GM23338 (cell line): ENCODE measurements around the gene SEC16A. TPM values are rescaled to one million over a fixed set of nuclear protein-coding genes. Genes with fewer than 3 reads are reported as not detected.

Experiments
- ATAC-seq: fragments of 200-7000 bp; cut with Tn5 transposase; 3 replicates; pipeline ENCODE4 v1.9.1; 2020
- DNase-seq: peaks from one replicate; pipeline ENCODE4 v3.0.0-alpha.2; 2015; ENCODE audit warnings: low spot score
- H2AFZ ChIP-seq: fragments of 200-600 bp; sonication (generic); 2 replicates; pipeline ENCODE4 v1.8.0; 2016; ENCODE audit warnings: antibody characterized with exemption, mild to moderate bottlenecking, moderate library complexity
- H3F3A ChIP-seq: fragments of 200-600 bp; sonication (generic); replicated peaks from 2 replicates; pipeline ENCODE4 v1.8.0; 2017; ENCODE audit warnings: antibody characterized with exemption, mixed run types, low read depth
- H3K27ac ChIP-seq: fragments of 200-600 bp; sonication (generic); 2 replicates; pipeline ENCODE4 v1.6.1; 2016; ENCODE audit warnings: low read depth
- H3K27me3 ChIP-seq: fragments of 200-600 bp; sonication (generic); 2 replicates; pipeline ENCODE4 v1.8.0; 2016; ENCODE audit warnings: mild to moderate bottlenecking, mixed run types, moderate library complexity; ENCODE audit not compliant: insufficient read depth
- H3K36me3 ChIP-seq: fragments of 200-600 bp; sonication (generic); 2 replicates; pipeline ENCODE4 v1.8.0; 2016; ENCODE audit warnings: mild to moderate bottlenecking; ENCODE audit not compliant: insufficient read depth
- H3K4me1 ChIP-seq: fragments of 200-600 bp; sonication (generic); 2 replicates; pipeline ENCODE4 v1.8.0; 2016; ENCODE audit warnings: mild to moderate bottlenecking, moderate library complexity; ENCODE audit not compliant: insufficient read depth
- H3K4me2 ChIP-seq: fragments of 200-600 bp; sonication (generic); 2 replicates; pipeline ENCODE4 v1.7.1; 2017; ENCODE audit warnings: mixed run types
- H3K4me3 ChIP-seq: fragments of 200-600 bp; sonication (generic); 2 replicates; pipeline ENCODE4 v1.6.1; 2016; ENCODE audit warnings: mixed run types
- H3K79me2 ChIP-seq: fragments of 200-600 bp; sonication (generic); replicated peaks from 2 replicates; pipeline ENCODE4 v1.8.0; 2017; ENCODE audit warnings: mild to moderate bottlenecking; ENCODE audit not compliant: insufficient read depth
- H3K9me2 ChIP-seq: fragments of 200-600 bp; sonication (generic); 2 replicates; pipeline ENCODE4 v1.8.0; 2017; ENCODE audit not compliant: insufficient read depth
- H4K20me1 ChIP-seq: fragments of 200-600 bp; sonication (generic); replicated peaks from 2 replicates; pipeline ENCODE4 v1.8.0; 2017; ENCODE audit warnings: mild to moderate bottlenecking; ENCODE audit not compliant: insufficient read depth
- H3K27ac Mint-ChIP-seq: 2 replicates; pipeline ENCODE4 v1.8.0; 2020; ENCODE audit warnings: inconsistent platforms, mild to moderate bottlenecking, moderate library complexity, mixed read lengths
- H3K27me3 Mint-ChIP-seq: 3 replicates; pipeline ENCODE4 v1.8.0; 2022; ENCODE audit warnings: low read depth, mild to moderate bottlenecking, moderate library complexity, mixed read lengths, inconsistent platforms; ENCODE audit not compliant: insufficient read depth, poor library complexity
- H3K36me3 Mint-ChIP-seq: 3 replicates; pipeline ENCODE4 v1.8.0; 2021; ENCODE audit warnings: low read depth, mild to moderate bottlenecking, inconsistent platforms, moderate library complexity, mixed read lengths
- H3K4me1 Mint-ChIP-seq: 3 replicates; pipeline ENCODE4 v1.8.0; 2020; ENCODE audit warnings: mild to moderate bottlenecking, inconsistent platforms, mixed read lengths
- H3K4me3 Mint-ChIP-seq: 3 replicates; pipeline ENCODE4 v1.8.0; 2021; ENCODE audit warnings: moderate library complexity, mild to moderate bottlenecking, inconsistent platforms, mixed read lengths
- H3K9me3 Mint-ChIP-seq: 3 replicates; pipeline ENCODE4 v1.8.0; 2020; ENCODE audit warnings: moderate library complexity, mild to moderate bottlenecking, inconsistent platforms, mixed read lengths
- CREB1 ChIP-seq: fragments of 250-450 bp; sonication (Bioruptor Pico); IDR thresholded peaks from 2 replicates; pipeline ENCODE4 v1.5.0; 2020; ENCODE audit warnings: low read depth, mild to moderate bottlenecking, moderate library complexity
- EZH2 ChIP-seq: fragments of 200-600 bp; sonication (generic); IDR thresholded peaks from one replicate; pipeline ENCODE4 v1.8.0; 2017; ENCODE audit warnings: antibody characterized with exemption, mild to moderate bottlenecking, low read depth; ENCODE audit not compliant: unreplicated experiment
- EZH2phosphoT487 ChIP-seq: fragments of 200-600 bp; sonication (generic); IDR thresholded peaks from one replicate; pipeline ENCODE4 v1.8.1; 2018; ENCODE audit warnings: antibody characterized with exemption; ENCODE audit not compliant: unreplicated experiment
- JUNB ChIP-seq: IDR thresholded peaks from one replicate; pipeline ENCODE4 v1.6.1; 2016; ENCODE audit warnings: antibody characterized with exemption; ENCODE audit not compliant: unreplicated experiment
- NANOG ChIP-seq: IDR thresholded peaks from 2 replicates; pipeline ENCODE4 v1.6.1; 2016; ENCODE audit warnings: antibody characterized with exemption, borderline replicate concordance
- POLR2AphosphoS5 ChIP-seq: IDR thresholded peaks from 2 replicates; pipeline ENCODE4 v1.6.1; 2016; ENCODE audit warnings: antibody characterized with exemption, low read depth
- REST ChIP-seq: IDR thresholded peaks from one replicate; pipeline ENCODE4 v1.6.1; 2018; ENCODE audit warnings: antibody characterized with exemption; ENCODE audit not compliant: unreplicated experiment
- STAT1 ChIP-seq: IDR thresholded peaks from one replicate; pipeline ENCODE4 v1.6.1; 2016; ENCODE audit warnings: antibody characterized with exemption; ENCODE audit not compliant: unreplicated experiment
- ZNF114 ChIP-seq: fragments of 250-450 bp; sonication (Bioruptor Pico); IDR thresholded peaks from 2 replicates; pipeline ENCODE4 v1.5.0; 2020; ENCODE audit warnings: mild to moderate bottlenecking, moderate library complexity
- ZNF331 ChIP-seq: fragments of 250-450 bp; sonication (Bioruptor Pico); IDR thresholded peaks from 2 replicates; pipeline ENCODE4 v1.5.0; 2020; ENCODE audit warnings: low read depth, mild to moderate bottlenecking, moderate library complexity
- polyA plus RNA-seq: library from polyadenylated mRNA; unstranded; fragments of >200 nt; fragmentation: Nextera tagmentation; extraction: Ambion mirVana; gene quantifications from 2 replicates; pipeline ENCODE4 v1.2.1, GENCODE V29; 2016
- total RNA-seq: library from RNA; depleted of rRNA; stranded (reverse); fragments of >200 nt; shearing (Covaris generic); gene quantifications from 2 replicates; pipeline ENCODE4 v1.2.3, GENCODE V29; 2014
- TF ChIP-seq, protein P1 (sequence below), 2 experiments: fragments of 200-600 bp in 1 of 2; sonication (generic) in 1 of 2; conservative IDR thresholded peaks; 2 replicates each; pipeline versions ENCODE4 v1.5.1 to v1.6.1; 2016 to 2017; ENCODE audit warnings: antibody characterized with exemption in 2 of 2, low read depth in 2 of 2, mild to moderate bottlenecking in 2 of 2, moderate library complexity in 1 of 2
- TF ChIP-seq, protein P2 (sequence below): fragments of 250-450 bp; sonication (Bioruptor Pico); IDR thresholded peaks from 2 replicates; pipeline ENCODE4 v1.5.0; 2020; ENCODE audit warnings: mild to moderate bottlenecking, moderate library complexity
- TF ChIP-seq, protein P3 (sequence below): IDR thresholded peaks from 2 replicates; pipeline ENCODE4 v1.6.1; 2016; ENCODE audit warnings: antibody characterized with exemption

The SEC16A gene
- total and polyA plus RNA-seq, 2 experiments from 2014 or later = 34.0 to 59.2 TPM

- peak overlapping the region; percentile 90 for H3K4me3 Mint-ChIP-seq
- TF ChIP-seq, protein P1, sequence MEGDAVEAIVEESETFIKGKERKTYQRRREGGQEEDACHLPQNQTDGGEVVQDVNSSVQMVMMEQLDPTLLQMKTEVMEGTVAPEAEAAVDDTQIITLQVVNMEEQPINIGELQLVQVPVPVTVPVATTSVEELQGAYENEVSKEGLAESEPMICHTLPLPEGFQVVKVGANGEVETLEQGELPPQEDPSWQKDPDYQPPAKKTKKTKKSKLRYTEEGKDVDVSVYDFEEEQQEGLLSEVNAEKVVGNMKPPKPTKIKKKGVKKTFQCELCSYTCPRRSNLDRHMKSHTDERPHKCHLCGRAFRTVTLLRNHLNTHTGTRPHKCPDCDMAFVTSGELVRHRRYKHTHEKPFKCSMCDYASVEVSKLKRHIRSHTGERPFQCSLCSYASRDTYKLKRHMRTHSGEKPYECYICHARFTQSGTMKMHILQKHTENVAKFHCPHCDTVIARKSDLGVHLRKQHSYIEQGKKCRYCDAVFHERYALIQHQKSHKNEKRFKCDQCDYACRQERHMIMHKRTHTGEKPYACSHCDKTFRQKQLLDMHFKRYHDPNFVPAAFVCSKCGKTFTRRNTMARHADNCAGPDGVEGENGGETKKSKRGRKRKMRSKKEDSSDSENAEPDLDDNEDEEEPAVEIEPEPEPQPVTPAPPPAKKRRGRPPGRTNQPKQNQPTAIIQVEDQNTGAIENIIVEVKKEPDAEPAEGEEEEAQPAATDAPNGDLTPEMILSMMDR (conservative IDR thresholded peaks at IDR 0.05; ENCODE audit: low read depth in 2 of 2) = no peak
- no peak for TF ChIP-seq EZH2phosphoT487
- no peak for TF ChIP-seq REST
- TF ChIP-seq ZNF331 (CRISPR knock-in tag) = no peak
- TF ChIP-seq, protein P2, sequence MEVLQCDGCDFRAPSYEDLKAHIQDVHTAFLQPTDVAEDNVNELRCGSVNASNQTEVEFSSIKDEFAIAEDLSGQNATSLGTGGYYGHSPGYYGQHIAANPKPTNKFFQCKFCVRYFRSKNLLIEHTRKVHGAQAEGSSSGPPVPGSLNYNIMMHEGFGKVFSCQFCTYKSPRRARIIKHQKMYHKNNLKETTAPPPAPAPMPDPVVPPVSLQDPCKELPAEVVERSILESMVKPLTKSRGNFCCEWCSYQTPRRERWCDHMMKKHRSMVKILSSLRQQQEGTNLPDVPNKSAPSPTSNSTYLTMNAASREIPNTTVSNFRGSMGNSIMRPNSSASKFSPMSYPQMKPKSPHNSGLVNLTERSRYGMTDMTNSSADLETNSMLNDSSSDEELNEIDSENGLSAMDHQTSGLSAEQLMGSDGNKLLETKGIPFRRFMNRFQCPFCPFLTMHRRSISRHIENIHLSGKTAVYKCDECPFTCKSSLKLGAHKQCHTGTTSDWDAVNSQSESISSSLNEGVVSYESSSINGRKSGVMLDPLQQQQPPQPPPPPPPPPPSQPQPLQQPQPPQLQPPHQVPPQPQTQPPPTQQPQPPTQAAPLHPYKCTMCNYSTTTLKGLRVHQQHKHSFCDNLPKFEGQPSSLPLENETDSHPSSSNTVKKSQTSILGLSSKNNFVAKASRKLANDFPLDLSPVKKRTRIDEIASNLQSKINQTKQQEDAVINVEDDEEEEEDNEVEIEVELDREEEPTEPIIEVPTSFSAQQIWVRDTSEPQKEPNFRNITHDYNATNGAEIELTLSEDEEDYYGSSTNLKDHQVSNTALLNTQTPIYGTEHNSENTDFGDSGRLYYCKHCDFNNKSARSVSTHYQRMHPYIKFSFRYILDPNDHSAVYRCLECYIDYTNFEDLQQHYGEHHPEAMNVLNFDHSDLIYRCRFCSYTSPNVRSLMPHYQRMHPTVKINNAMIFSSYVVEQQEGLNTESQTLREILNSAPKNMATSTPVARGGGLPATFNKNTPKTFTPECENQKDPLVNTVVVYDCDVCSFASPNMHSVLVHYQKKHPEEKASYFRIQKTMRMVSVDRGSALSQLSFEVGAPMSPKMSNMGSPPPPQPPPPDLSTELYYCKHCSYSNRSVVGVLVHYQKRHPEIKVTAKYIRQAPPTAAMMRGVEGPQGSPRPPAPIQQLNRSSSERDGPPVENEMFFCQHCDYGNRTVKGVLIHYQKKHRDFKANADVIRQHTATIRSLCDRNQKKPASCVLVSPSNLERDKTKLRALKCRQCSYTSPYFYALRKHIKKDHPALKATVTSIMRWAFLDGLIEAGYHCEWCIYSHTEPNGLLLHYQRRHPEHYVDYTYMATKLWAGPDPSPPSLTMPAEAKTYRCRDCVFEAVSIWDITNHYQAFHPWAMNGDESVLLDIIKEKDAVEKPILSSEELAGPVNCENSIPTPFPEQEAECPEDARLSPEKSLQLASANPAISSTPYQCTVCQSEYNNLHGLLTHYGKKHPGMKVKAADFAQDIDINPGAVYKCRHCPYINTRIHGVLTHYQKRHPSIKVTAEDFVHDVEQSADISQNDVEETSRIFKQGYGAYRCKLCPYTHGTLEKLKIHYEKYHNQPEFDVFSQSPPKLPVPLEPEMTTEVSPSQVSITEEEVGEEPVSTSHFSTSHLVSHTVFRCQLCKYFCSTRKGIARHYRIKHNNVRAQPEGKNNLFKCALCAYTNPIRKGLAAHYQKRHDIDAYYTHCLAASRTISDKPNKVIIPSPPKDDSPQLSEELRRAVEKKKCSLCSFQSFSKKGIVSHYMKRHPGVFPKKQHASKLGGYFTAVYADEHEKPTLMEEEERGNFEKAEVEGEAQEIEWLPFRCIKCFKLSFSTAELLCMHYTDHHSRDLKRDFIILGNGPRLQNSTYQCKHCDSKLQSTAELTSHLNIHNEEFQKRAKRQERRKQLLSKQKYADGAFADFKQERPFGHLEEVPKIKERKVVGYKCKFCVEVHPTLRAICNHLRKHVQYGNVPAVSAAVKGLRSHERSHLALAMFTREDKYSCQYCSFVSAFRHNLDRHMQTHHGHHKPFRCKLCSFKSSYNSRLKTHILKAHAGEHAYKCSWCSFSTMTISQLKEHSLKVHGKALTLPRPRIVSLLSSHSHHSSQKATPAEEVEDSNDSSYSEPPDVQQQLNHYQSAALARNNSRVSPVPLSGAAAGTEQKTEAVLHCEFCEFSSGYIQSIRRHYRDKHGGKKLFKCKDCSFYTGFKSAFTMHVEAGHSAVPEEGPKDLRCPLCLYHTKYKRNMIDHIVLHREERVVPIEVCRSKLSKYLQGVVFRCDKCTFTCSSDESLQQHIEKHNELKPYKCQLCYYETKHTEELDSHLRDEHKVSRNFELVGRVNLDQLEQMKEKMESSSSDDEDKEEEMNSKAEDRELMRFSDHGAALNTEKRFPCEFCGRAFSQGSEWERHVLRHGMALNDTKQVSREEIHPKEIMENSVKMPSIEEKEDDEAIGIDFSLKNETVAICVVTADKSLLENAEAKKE = no peak
- TF ChIP-seq EZH2 = no peak
- TF ChIP-seq JUNB = no peak
- TF ChIP-seq ZNF114 = no peak
- TF ChIP-seq POLR2AphosphoS5 = no peak
- no peak for TF ChIP-seq CREB1 (CRISPR knock-in tag)
- no peak for TF ChIP-seq NANOG
- TF ChIP-seq STAT1 = no peak
- TF ChIP-seq, protein P3, sequence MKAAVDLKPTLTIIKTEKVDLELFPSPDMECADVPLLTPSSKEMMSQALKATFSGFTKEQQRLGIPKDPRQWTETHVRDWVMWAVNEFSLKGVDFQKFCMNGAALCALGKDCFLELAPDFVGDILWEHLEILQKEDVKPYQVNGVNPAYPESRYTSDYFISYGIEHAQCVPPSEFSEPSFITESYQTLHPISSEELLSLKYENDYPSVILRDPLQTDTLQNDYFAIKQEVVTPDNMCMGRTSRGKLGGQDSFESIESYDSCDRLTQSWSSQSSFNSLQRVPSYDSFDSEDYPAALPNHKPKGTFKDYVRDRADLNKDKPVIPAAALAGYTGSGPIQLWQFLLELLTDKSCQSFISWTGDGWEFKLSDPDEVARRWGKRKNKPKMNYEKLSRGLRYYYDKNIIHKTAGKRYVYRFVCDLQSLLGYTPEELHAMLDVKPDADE = no peak
- H3K36me3 Mint-ChIP-seq = peaks cover 19% of the 10 kb centered on the region
- H3K9me2 ChIP-seq = no peaks in the 10 kb centered on the region
- H3K4me3 ChIP-seq = peak overlapping the region; percentile 67
- H3K79me2 ChIP-seq = peaks cover 56% of the 10 kb centered on the region
- H3K27me3 ChIP-seq = no peaks in the 10 kb centered on the region
- H3K4me1 Mint-ChIP-seq = peaks cover 13% of the 10 kb centered on the region
- H3K27ac Mint-ChIP-seq = peak overlapping the region; percentile 95
- no peak overlapping the region for H2AFZ ChIP-seq
- H3K4me2 ChIP-seq = peak overlapping the region; percentile 93
- H3F3A ChIP-seq = 0 out of 2 replicates have a peak, but pooled peaks cover 13% of the 10 kb centered on the region
- no peak for ATAC-seq
- H3K27me3 Mint-ChIP-seq = peaks cover 15% of the 10 kb centered on the region
- H3K36me3 ChIP-seq = peaks cover 2% of the 10 kb centered on the region; the same call in 1 of the 2 replicates
- peak; percentile 52 for DNase-seq
- peaks cover 9% of the 10 kb centered on the region for H3K4me1 ChIP-seq
- peak overlapping the region; percentile 78 for H3K27ac ChIP-seq
- H4K20me1 ChIP-seq = peaks cover 33% of the 10 kb centered on the region
- no peaks in the 10 kb centered on the region for H3K9me3 Mint-ChIP-seq
These were observed 621 bp downstream of the SEC16A start for GRCh38 chr9:136482046-136482792.
